HepG2 (cell line): ENCODE results near the gene DYDC2. TPM values are rescaled to one million over a fixed set of nuclear protein-coding genes. Genes with fewer than 3 reads are reported as not detected.

Experiments used
- BORCS8-MEF2B ChIP-seq: sonication (generic); formaldehyde crosslinking; IDR thresholded peaks from 2 replicates; pipeline ENCODE4 v1.8.0; 2022; ENCODE audit warnings: mild to moderate bottlenecking, missing genetic modification reagents
- ELF4 ChIP-seq: sonication (generic); formaldehyde crosslinking; IDR thresholded peaks from 2 replicates; pipeline ENCODE4 v1.5.0; 2020; ENCODE audit warnings: missing genetic modification reagents, mild to moderate bottlenecking, moderate library complexity, borderline replicate concordance
- GTF2F1 ChIP-seq: fragments of 150-350 bp; IDR thresholded peaks from 2 replicates; pipeline ENCODE4 v1.6.1; 2014; ENCODE audit warnings: low read length
- HOXA5 ChIP-seq: sonication (generic); formaldehyde crosslinking; IDR thresholded peaks from 2 replicates; pipeline ENCODE4 v1.4.0; 2020; ENCODE audit warnings: missing genetic modification reagents
- IKZF4 ChIP-seq: sonication (generic); formaldehyde crosslinking; IDR thresholded peaks from 2 replicates; pipeline ENCODE4 v1.5.1; 2020; ENCODE audit warnings: borderline replicate concordance, mild to moderate bottlenecking, low read depth, missing genetic modification reagents; ENCODE audit errors: not compliant biosample characterization
- JARID2 ChIP-seq: sonication (generic); formaldehyde crosslinking; IDR thresholded peaks from 2 replicates; pipeline ENCODE4 v1.8.1; 2023; ENCODE audit warnings: missing genetic modification reagents, inconsistent platforms; ENCODE audit not compliant: insufficient replicate concordance
- SMC3 ChIP-seq: IDR thresholded peaks from 2 replicates; pipeline ENCODE4 v1.6.1; 2011; ENCODE audit warnings: low read length, improper control_type of control experiment
- WIZ ChIP-seq: sonication (generic); formaldehyde crosslinking; IDR thresholded peaks from 2 replicates; pipeline ENCODE4 v1.5.1; 2020; ENCODE audit warnings: mild to moderate bottlenecking, missing genetic modification reagents
- ZNF138 ChIP-seq: sonication (generic); formaldehyde crosslinking; IDR thresholded peaks from 2 replicates; pipeline ENCODE4 v1.5.0; 2020; ENCODE audit warnings: mild to moderate bottlenecking, low read depth, missing genetic modification reagents
- ZNF263 ChIP-seq: sonication (generic); formaldehyde crosslinking; IDR thresholded peaks from 2 replicates; pipeline ENCODE4 v1.4.0; 2020; ENCODE audit warnings: missing genetic modification reagents
- ZNF709 ChIP-seq: sonication (generic); formaldehyde crosslinking; IDR thresholded peaks from 2 replicates; pipeline ENCODE4 v1.5.0; 2020; ENCODE audit warnings: mild to moderate bottlenecking, missing genetic modification reagents
- ZNF773 ChIP-seq: sonication (generic); formaldehyde crosslinking; IDR thresholded peaks from 2 replicates; pipeline ENCODE4 v1.4.0; 2020; ENCODE audit warnings: missing genetic modification reagents, borderline replicate concordance
- ZNF775 ChIP-seq: sonication (generic); formaldehyde crosslinking; IDR thresholded peaks from 2 replicates; pipeline ENCODE4 v1.4.0; 2020; ENCODE audit warnings: missing genetic modification reagents, mild to moderate bottlenecking, moderate library complexity, borderline replicate concordance
- polyA plus RNA-seq, 8 experiments: library from polyadenylated mRNA; depleted of rRNA in 3 of 8; stranded (reverse) in 7 of 8; unstranded in 1 of 8; fragments of >200 nt; fragmentation: Illumina TruSeq in 4 of 8; extraction: Trizol in 4 of 8; gene quantifications; 2 replicates each; pipeline versions ENCODE4 v1.2.1 to v1.2.3, GENCODE V29; 2011 to 2016; ENCODE audit warnings: low read depth in 4 of 8, missing spikeins in 1 of 8, mixed read lengths in 1 of 8; ENCODE audit not compliant: insufficient read depth in 1 of 8
- total RNA-seq, 5 experiments: library from RNA; depleted of rRNA; stranded (reverse); fragments of >200 nt; fragmentation: Illumina TruSeq; extraction: Trizol; gene quantifications; 2 replicates each; pipeline ENCODE4 v1.2.3, GENCODE V29; 2016; ENCODE audit warnings: low read depth in 1 of 5
- TF ChIP-seq, protein P1 (sequence below): IDR thresholded peaks from 2 replicates; pipeline ENCODE4 v1.6.1; 2016
- TF ChIP-seq, protein P2 (sequence below): sonication (generic); formaldehyde crosslinking; IDR thresholded peaks from 2 replicates; pipeline ENCODE4 v1.4.0; 2020; ENCODE audit warnings: missing genetic modification reagents, borderline replicate concordance
- TF ChIP-seq, protein P3 (sequence below): sonication (generic); formaldehyde crosslinking; IDR thresholded peaks from 2 replicates; pipeline ENCODE4 v1.4.0; 2020; ENCODE audit warnings: mild to moderate bottlenecking, missing genetic modification reagents
- TF ChIP-seq, protein P4 (sequence below): sonication (generic); formaldehyde crosslinking; IDR thresholded peaks from 2 replicates; pipeline ENCODE4 v1.4.0; 2020; ENCODE audit warnings: low read depth, mild to moderate bottlenecking, missing genetic modification reagents
- TF ChIP-seq, protein P5 (sequence below): sonication (generic); formaldehyde crosslinking; conservative IDR thresholded peaks from 2 replicates; pipeline ENCODE4 v1.4.0; 2020; ENCODE audit warnings: missing genetic modification reagents
- TF ChIP-seq, protein P6 (sequence below): sonication (generic); formaldehyde crosslinking; IDR thresholded peaks from 2 replicates; pipeline ENCODE4 v1.5.1; 2020; ENCODE audit warnings: missing genetic modification reagents, mild to moderate bottlenecking, borderline replicate concordance

Gene DYDC2
- total and polyA plus RNA-seq, 2 of the 13 experiments (the other 11 are each of a cell fraction or from before 2014, with no cell fraction given): 0.98 to 2.3 TPM

- TF ChIP-seq, protein P1, sequence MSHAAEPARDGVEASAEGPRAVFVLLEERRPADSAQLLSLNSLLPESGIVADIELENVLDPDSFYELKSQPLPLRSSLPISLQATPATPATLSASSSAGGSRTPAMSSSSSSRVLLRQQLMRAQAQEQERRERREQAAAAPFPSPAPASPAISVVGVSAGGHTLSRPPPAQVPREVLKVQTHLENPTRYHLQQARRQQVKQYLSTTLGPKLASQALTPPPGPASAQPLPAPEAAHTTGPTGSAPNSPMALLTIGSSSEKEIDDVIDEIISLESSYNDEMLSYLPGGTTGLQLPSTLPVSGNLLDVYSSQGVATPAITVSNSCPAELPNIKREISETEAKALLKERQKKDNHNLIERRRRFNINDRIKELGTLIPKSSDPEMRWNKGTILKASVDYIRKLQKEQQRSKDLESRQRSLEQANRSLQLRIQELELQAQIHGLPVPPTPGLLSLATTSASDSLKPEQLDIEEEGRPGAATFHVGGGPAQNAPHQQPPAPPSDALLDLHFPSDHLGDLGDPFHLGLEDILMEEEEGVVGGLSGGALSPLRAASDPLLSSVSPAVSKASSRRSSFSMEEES (CRISPR knock-in tag): no peak
- TF ChIP-seq ELF4 (0 out of 2 replicates have a peak, but pooled peaks have one; percentile 13), JARID2 (CRISPR knock-in tag) (no peak), IKZF4 (no peak), SMC3 (no peak), GTF2F1 (no peak), ZNF775 (0 out of 2 replicates have a peak, but pooled peaks have one; percentile 57), BORCS8-MEF2B (CRISPR knock-in tag) (no peak), WIZ (no peak), ZNF773 (CRISPR knock-in tag) (no peak), HOXA5 (peak; percentile 45; the same call in 1 of the 2 replicates), ZNF263 (CRISPR knock-in tag) (peak; percentile 9; the same call in 1 of the 2 replicates), ZNF138 (CRISPR knock-in tag) (no peak), ZNF709 (CRISPR knock-in tag) (no peak)
- TF ChIP-seq, protein P2, sequence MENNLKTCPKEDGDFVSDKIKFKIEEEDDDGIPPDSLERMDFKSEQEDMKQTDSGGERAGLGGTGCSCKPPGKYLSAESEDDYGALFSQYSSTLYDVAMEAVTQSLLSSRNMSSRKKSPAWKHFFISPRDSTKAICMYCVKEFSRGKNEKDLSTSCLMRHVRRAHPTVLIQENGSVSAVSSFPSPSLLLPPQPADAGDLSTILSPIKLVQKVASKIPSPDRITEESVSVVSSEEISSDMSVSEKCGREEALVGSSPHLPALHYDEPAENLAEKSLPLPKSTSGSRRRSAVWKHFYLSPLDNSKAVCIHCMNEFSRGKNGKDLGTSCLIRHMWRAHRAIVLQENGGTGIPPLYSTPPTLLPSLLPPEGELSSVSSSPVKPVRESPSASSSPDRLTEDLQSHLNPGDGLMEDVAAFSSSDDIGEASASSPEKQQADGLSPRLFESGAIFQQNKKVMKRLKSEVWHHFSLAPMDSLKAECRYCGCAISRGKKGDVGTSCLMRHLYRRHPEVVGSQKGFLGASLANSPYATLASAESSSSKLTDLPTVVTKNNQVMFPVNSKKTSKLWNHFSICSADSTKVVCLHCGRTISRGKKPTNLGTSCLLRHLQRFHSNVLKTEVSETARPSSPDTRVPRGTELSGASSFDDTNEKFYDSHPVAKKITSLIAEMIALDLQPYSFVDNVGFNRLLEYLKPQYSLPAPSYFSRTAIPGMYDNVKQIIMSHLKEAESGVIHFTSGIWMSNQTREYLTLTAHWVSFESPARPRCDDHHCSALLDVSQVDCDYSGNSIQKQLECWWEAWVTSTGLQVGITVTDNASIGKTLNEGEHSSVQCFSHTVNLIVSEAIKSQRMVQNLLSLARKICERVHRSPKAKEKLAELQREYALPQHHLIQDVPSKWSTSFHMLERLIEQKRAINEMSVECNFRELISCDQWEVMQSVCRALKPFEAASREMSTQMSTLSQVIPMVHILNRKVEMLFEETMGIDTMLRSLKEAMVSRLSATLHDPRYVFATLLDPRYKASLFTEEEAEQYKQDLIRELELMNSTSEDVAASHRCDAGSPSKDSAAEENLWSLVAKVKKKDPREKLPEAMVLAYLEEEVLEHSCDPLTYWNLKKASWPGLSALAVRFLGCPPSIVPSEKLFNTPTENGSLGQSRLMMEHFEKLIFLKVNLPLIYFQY (CRISPR knock-in tag): no peak
- TF ChIP-seq, protein P3, sequence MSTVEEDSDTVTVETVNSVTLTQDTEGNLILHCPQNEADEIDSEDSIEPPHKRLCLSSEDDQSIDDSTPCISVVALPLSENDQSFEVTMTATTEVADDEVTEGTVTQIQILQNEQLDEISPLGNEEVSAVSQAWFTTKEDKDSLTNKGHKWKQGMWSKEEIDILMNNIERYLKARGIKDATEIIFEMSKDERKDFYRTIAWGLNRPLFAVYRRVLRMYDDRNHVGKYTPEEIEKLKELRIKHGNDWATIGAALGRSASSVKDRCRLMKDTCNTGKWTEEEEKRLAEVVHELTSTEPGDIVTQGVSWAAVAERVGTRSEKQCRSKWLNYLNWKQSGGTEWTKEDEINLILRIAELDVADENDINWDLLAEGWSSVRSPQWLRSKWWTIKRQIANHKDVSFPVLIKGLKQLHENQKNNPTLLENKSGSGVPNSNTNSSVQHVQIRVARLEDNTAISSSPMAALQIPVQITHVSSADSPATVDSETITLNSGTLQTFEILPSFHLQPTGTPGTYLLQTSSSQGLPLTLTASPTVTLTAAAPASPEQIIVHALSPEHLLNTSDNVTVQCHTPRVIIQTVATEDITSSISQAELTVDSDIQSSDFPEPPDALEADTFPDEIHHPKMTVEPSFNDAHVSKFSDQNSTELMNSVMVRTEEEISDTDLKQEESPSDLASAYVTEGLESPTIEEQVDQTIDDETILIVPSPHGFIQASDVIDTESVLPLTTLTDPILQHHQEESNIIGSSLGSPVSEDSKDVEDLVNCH (CRISPR knock-in tag): 0 out of 2 replicates have a peak, but pooled peaks have one; percentile 25
- TF ChIP-seq, protein P4, sequence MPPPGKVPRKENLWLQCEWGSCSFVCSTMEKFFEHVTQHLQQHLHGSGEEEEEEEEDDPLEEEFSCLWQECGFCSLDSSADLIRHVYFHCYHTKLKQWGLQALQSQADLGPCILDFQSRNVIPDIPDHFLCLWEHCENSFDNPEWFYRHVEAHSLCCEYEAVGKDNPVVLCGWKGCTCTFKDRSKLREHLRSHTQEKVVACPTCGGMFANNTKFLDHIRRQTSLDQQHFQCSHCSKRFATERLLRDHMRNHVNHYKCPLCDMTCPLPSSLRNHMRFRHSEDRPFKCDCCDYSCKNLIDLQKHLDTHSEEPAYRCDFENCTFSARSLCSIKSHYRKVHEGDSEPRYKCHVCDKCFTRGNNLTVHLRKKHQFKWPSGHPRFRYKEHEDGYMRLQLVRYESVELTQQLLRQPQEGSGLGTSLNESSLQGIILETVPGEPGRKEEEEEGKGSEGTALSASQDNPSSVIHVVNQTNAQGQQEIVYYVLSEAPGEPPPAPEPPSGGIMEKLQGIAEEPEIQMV (CRISPR knock-in tag): no peak
- TF ChIP-seq, protein P5, sequence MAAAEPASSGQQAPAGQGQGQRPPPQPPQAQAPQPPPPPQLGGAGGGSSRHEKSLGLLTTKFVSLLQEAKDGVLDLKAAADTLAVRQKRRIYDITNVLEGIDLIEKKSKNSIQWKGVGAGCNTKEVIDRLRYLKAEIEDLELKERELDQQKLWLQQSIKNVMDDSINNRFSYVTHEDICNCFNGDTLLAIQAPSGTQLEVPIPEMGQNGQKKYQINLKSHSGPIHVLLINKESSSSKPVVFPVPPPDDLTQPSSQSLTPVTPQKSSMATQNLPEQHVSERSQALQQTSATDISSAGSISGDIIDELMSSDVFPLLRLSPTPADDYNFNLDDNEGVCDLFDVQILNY (CRISPR knock-in tag): no peak
- TF ChIP-seq, protein P6, sequence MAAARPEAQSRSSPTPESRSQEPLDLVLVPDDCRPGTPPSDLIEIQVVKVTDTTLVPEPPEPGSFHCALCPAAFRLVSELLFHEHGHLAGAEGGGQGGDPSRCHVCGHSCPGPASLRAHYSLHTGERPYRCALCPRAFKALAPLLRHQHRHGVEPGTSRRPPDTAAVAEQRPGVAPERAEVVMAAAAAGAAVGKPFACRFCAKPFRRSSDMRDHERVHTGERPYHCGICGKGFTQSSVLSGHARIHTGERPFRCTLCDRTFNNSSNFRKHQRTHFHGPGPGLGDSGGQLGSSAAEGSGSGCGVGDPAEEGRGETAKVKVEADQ (CRISPR knock-in tag): no peak
These were observed 51.2 kb downstream of the DYDC2 start (continued) for GRCh38 chr10:80407812-80408241.
